HCT116 (cell line): Measurements from ENCODE around the gene FGGY.

Experiments used
- CTCF ChIP-seq, 3 experiments: fragments of 200-600 bp in 1 of 3; sonication (generic) in 1 of 3; IDR thresholded peaks in 2 of 3; conservative IDR thresholded peaks in 1 of 3; 2 replicates each; pipeline ENCODE4 v1.5.1; 2012 to 2017; ENCODE audit warnings: low read depth in 2 of 3, low read length in 2 of 3, antibody characterized with exemption in 1 of 3, borderline replicate concordance in 1 of 3, control low read depth in 1 of 3, mild to moderate bottlenecking in 1 of 3, mixed read lengths in 1 of 3, mixed run types in 1 of 3, moderate library complexity in 1 of 3; ENCODE audit not compliant: insufficient read depth in 1 of 3
- EGR1 ChIP-seq: IDR thresholded peaks from 2 replicates; pipeline ENCODE4 v1.6.1; 2012; ENCODE audit warnings: low read depth
- MAX ChIP-seq: IDR thresholded peaks from 2 replicates; pipeline ENCODE4 v1.6.1; 2012
- POLR2A ChIP-seq: IDR thresholded peaks from 2 replicates; pipeline ENCODE4 v1.7.0; 2011; ENCODE audit warnings: borderline replicate concordance; ENCODE audit not compliant: insufficient read depth, insufficient read length; ENCODE audit errors: extremely low read depth
- POLR2AphosphoS5 ChIP-seq: IDR thresholded peaks from 2 replicates; pipeline ENCODE4 v1.6.1; 2011; ENCODE audit warnings: mild to moderate bottlenecking, low read depth, low read length, moderate library complexity
- SIN3A ChIP-seq: IDR thresholded peaks from 2 replicates; pipeline ENCODE4 v1.6.1; 2012; ENCODE audit warnings: low read depth
- SP1 ChIP-seq: IDR thresholded peaks from 2 replicates; pipeline ENCODE4 v1.6.1; 2012; ENCODE audit warnings: low read depth
- SRF ChIP-seq: IDR thresholded peaks from 2 replicates; pipeline ENCODE4 v1.6.1; 2012; ENCODE audit warnings: low read depth
- YY1 ChIP-seq: IDR thresholded peaks from 2 replicates; pipeline ENCODE4 v1.6.1; 2011; ENCODE audit warnings: low read length, low read depth, moderate library complexity, mild to moderate bottlenecking; ENCODE audit not compliant: insufficient replicate concordance; ENCODE audit errors: extremely low read depth

GRCh38 chr1:59549066-59549837 is 252.4 kb downstream of the FGGY start:
- TF ChIP-seq CTCF (IDR thresholded peaks at IDR 0.05 in 2 of 3, conservative IDR thresholded peaks at IDR 0.05 in 1 of 3; ENCODE audit: borderline replicate concordance in 1 of 3, insufficient read depth in 1 of 3, low read depth in 2 of 3, low read length in 2 of 3) (no peak), YY1 (no peak), MAX (no peak), POLR2A (no peak), POLR2AphosphoS5 (no peak), SIN3A (no peak), EGR1 (no peak), SP1 (no peak), SRF (no peak)
